Parathyroid adenoma (tissue), 2 donors: ENCODE results near the gene XPC.

Experiments
- H2AFZ ChIP-seq: fragments of 300-600 bp; sonication (generic); one replicate; pipeline ENCODE4 v1.7.0; 2017; ENCODE audit warnings: antibody characterized with exemption, mild to moderate bottlenecking
- H3K27ac ChIP-seq: fragments of 300-600 bp; sonication (generic); one replicate; pipeline ENCODE4 v1.7.0; 2017
- H3K27me3 ChIP-seq: fragments of 300-600 bp; sonication (generic); one replicate; pipeline ENCODE4 v1.7.0; 2017; ENCODE audit warnings: low read length; ENCODE audit not compliant: control insufficient read depth, insufficient read depth
- H3K36me3 ChIP-seq: fragments of 300-600 bp; sonication (generic); one replicate; pipeline ENCODE4 v1.7.0; 2017; ENCODE audit warnings: low read length; ENCODE audit not compliant: control insufficient read depth, insufficient read depth
- H3K4me1 ChIP-seq: fragments of 300-600 bp; sonication (generic); one replicate; pipeline ENCODE4 v1.7.0; 2017; ENCODE audit warnings: control low read depth
- H3K4me2 ChIP-seq: fragments of 300-600 bp; sonication (generic); one replicate; pipeline ENCODE4 v1.7.0; 2017; ENCODE audit warnings: low read length
- H3K4me3 ChIP-seq: fragments of 300-600 bp; sonication (generic); one replicate; pipeline ENCODE4 v1.7.0; 2017; ENCODE audit warnings: low read depth, low read length
- H3K79me2 ChIP-seq: fragments of 300-600 bp; sonication (generic); one replicate; pipeline ENCODE4 v1.7.0; 2017; ENCODE audit warnings: control low read depth
- H3K9ac ChIP-seq: fragments of 300-600 bp; sonication (generic); one replicate; pipeline ENCODE4 v1.7.0; 2017; ENCODE audit warnings: mild to moderate bottlenecking
- H3K9me3 ChIP-seq: fragments of 300-600 bp; sonication (generic); one replicate; pipeline ENCODE4 v1.7.0; 2017; ENCODE audit warnings: low read length; ENCODE audit not compliant: control insufficient read depth
- CTCF ChIP-seq: fragments of 300-600 bp; sonication (generic); IDR thresholded peaks from one replicate; pipeline ENCODE4 v1.7.0; 2017; ENCODE audit warnings: antibody characterized with exemption, mild to moderate bottlenecking
- donor health status: primary hyperparathyroidism.

The XPC gene

GRCh38 chr3:14138878-14139655, 39.3 kb downstream of the XPC start:
- no peak overlapping the region for H2AFZ ChIP-seq
- H3K4me2 ChIP-seq, result no peak overlapping the region
- no peaks in the 10 kb centered on the region for H3K9me3 ChIP-seq
- H3K79me2 ChIP-seq, result no peaks in the 10 kb centered on the region
- H3K36me3 ChIP-seq, result no peaks in the 10 kb centered on the region
- H3K4me3 ChIP-seq, result no peak overlapping the region
- no peak overlapping the region for H3K9ac ChIP-seq
- no peaks in the 10 kb centered on the region for H3K4me1 ChIP-seq
- no peaks in the 10 kb centered on the region for H3K27me3 ChIP-seq
- no peak overlapping the region for H3K27ac ChIP-seq
- no peak for TF ChIP-seq CTCF

GRCh38 chr3:14138109-14138877, 40.1 kb downstream of the XPC start:
- no peak overlapping the region for H3K27ac ChIP-seq
- H3K36me3 ChIP-seq, result no peaks in the 10 kb centered on the region
- H3K4me1 ChIP-seq, result no peaks in the 10 kb centered on the region

GRCh38 chr3:14137445-14137844, 41.0 kb downstream of the XPC start:
- Histone ChIP-seq H3K4me3 (no peak overlapping the region), H2AFZ (no peak overlapping the region), H3K27ac (no peak overlapping the region), H3K4me1 (no peaks in the 10 kb centered on the region), H3K4me2 (no peak overlapping the region), H3K27me3 (no peaks in the 10 kb centered on the region), H3K9me3 (no peaks in the 10 kb centered on the region), H3K79me2 (no peaks in the 10 kb centered on the region), H3K36me3 (no peaks in the 10 kb centered on the region), H3K9ac (no peak overlapping the region)
- no peak for TF ChIP-seq CTCF

More at GRCh38 chr3:14138109-14138877, 40.1 kb downstream of the XPC start:
- Histone ChIP-seq H3K9me3 (no peaks in the 10 kb centered on the region), H3K27me3 (no peaks in the 10 kb centered on the region), H3K79me2 (no peaks in the 10 kb centered on the region), H2AFZ (no peak overlapping the region), H3K4me3 (no peak overlapping the region), H3K4me2 (no peak overlapping the region), H3K9ac (no peak overlapping the region)
- TF ChIP-seq CTCF, result no peak

- H3K9me3 ChIP-seq, result no peaks in the 10 kb centered on the region
These were observed 41.4 kb downstream of the XPC start for GRCh38 chr3:14137004-14137403.

More at GRCh38 chr3:14137004-14137403, 41.4 kb downstream of the XPC start:
- H3K4me1 ChIP-seq, result no peaks in the 10 kb centered on the region
- H3K36me3 ChIP-seq, result no peaks in the 10 kb centered on the region
- TF ChIP-seq CTCF, result no peak
- no peaks in the 10 kb centered on the region for H3K79me2 ChIP-seq
- H3K27ac ChIP-seq, result no peak overlapping the region
- H2AFZ ChIP-seq, result no peak overlapping the region
- no peak overlapping the region for H3K4me2 ChIP-seq
- no peaks in the 10 kb centered on the region for H3K27me3 ChIP-seq
- H3K9ac ChIP-seq, result no peak overlapping the region
- no peak overlapping the region for H3K4me3 ChIP-seq
